ENCODE results near the gene CHI3L2. TPM values are rescaled to one million over a fixed set of nuclear protein-coding genes. Genes with fewer than 3 reads are reported as not detected.

Gene CHI3L2
- total and polyA plus RNA-seq, 2 of the 13 experiments (the other 11 are each of a cell fraction or from before 2014, with no cell fraction given) = 0.46 to 1.7 TPM

- TF ChIP-seq SKIL (CRISPR knock-in tag; IDR thresholded peaks at IDR 0.05; ENCODE audit: borderline replicate concordance) (no peak), ZSCAN25 (CRISPR knock-in tag; IDR thresholded peaks at IDR 0.05) (peak; percentile 36; the same call in 1 of the 2 replicates)
- no TSS peak for BruUV-seq (replicated peaks)
- intact Hi-C loops (cut with micrococcal nuclease; ENCODE audit: unreplicated experiment) (no loop called here), in situ Hi-C loops (cut with HindIII; ENCODE audit: extremely low pct_ligation_motif_present, low pct_unique_long_range_greater_than_20kb) (no loop called here)
- Histone ChIP-seq H3K36me3 (replicated peaks in 1 of 2; ENCODE audit: control insufficient read depth in 1 of 2, insufficient read depth in 2 of 2, low read length in 2 of 2) (no peaks in the 10 kb centered on the region), H3K79me2 (ENCODE audit: insufficient read depth, low read length) (no peaks in the 10 kb centered on the region), H3K27me3 (ENCODE audit: control insufficient read depth in 1 of 2, insufficient read depth in 2 of 2, low read length in 2 of 2) (no peaks in the 10 kb centered on the region), H3K9ac (ENCODE audit: insufficient read depth, low read depth, low read length) (no peak overlapping the region), H3K4me2 (ENCODE audit: low read depth, low read length) (no peak overlapping the region), H3K27ac (ENCODE audit: extremely low read length, insufficient read depth, low read length) (no peak overlapping the region), H3K9me3 (ENCODE audit: low read length) (no peaks in the 10 kb centered on the region), H2AFZ (ENCODE audit: low read length) (no peak overlapping the region), H4K20me1 (ENCODE audit: insufficient read depth, low read length) (no peaks in the 10 kb centered on the region), H3K4me1 (ENCODE audit: insufficient read depth, low read length) (peaks cover 39% of the 10 kb centered on the region), H3K4me3 (replicated peaks in 1 of 3; ENCODE audit: insufficient read depth in 1 of 3, low read depth in 2 of 3, low read length in 3 of 3) (no peak overlapping the region)
- whole genome bisulfite sequencing (ENCODE audit: low lambda C conversion rate) = 74% methylated on average over 5 of the region's 5 CpGs
- no peak for FAIRE-seq
- ATAC-seq = no peak
- CTCF ChIA-PET (ENCODE audit: low intra/inter-chr PET ratio, low total read pairs) = no interaction called here
- POLR2A ChIA-PET = no interaction called here
- no peak for DNase-seq (ENCODE audit: low spot score)
Observed at GRCh38 chr1:111212634-111213335, 14.7 kb upstream of the CHI3L2 start.

GRCh38 chr1:111213412-111213811, 14.1 kb upstream of the CHI3L2 start:
- DNase-seq (ENCODE audit: low spot score) = no peak
- Histone ChIP-seq H3K4me2 (ENCODE audit: low read depth, low read length) (no peak overlapping the region), H3K4me1 (ENCODE audit: insufficient read depth, low read length) (peaks cover 39% of the 10 kb centered on the region), H3K9ac (ENCODE audit: insufficient read depth, low read depth, low read length) (no peak overlapping the region), H3K36me3 (replicated peaks in 1 of 2; ENCODE audit: control insufficient read depth in 1 of 2, insufficient read depth in 2 of 2, low read length in 2 of 2) (no peaks in the 10 kb centered on the region), H3K9me3 (ENCODE audit: low read length) (no peaks in the 10 kb centered on the region), H3K27ac (ENCODE audit: extremely low read length, insufficient read depth, low read length) (no peak overlapping the region), H3K27me3 (ENCODE audit: control insufficient read depth in 1 of 2, insufficient read depth in 2 of 2, low read length in 2 of 2) (no peaks in the 10 kb centered on the region), H3K4me3 (replicated peaks in 1 of 3; ENCODE audit: insufficient read depth in 1 of 3, low read depth in 2 of 3, low read length in 3 of 3) (no peak overlapping the region), H2AFZ (ENCODE audit: low read length) (no peak overlapping the region), H3K79me2 (ENCODE audit: insufficient read depth, low read length) (no peaks in the 10 kb centered on the region), H4K20me1 (ENCODE audit: insufficient read depth, low read length) (no peaks in the 10 kb centered on the region)
- FAIRE-seq = no peak
- in situ Hi-C loops (cut with HindIII; ENCODE audit: extremely low pct_ligation_motif_present, low pct_unique_long_range_greater_than_20kb) (no loop called here), intact Hi-C loops (cut with micrococcal nuclease; ENCODE audit: unreplicated experiment) (no loop called here)
- 100% methylated on average over 6 of the region's 6 CpGs for WGBS (ENCODE audit: low lambda C conversion rate)
- TF ChIP-seq DBP (CRISPR knock-in tag; IDR thresholded peaks at IDR 0.05; ENCODE audit: not compliant biosample characterization) = no peak
- no peak for TF ChIP-seq MLX (CRISPR knock-in tag; IDR thresholded peaks at IDR 0.05)
- TF ChIP-seq KMT2B (CRISPR knock-in tag; IDR thresholded peaks at IDR 0.05) = no peak
- TF ChIP-seq ZNF775 (CRISPR knock-in tag; IDR thresholded peaks at IDR 0.05; ENCODE audit: borderline replicate concordance) = no peak
- no peak for TF ChIP-seq ZFP82 (CRISPR knock-in tag; IDR thresholded peaks at IDR 0.05; ENCODE audit: borderline replicate concordance)
- TF ChIP-seq ARID2 (CRISPR knock-in tag; IDR thresholded peaks at IDR 0.05; ENCODE audit: borderline replicate concordance) = no peak
- ATAC-seq = no peak
- CTCF ChIA-PET (ENCODE audit: low intra/inter-chr PET ratio, low total read pairs) = no interaction called here
- no TSS peak for BruUV-seq (replicated peaks)
- POLR2A ChIA-PET = no interaction called here

All from HepG2 (cell line).